ENCODE measurements around the gene BCL6B.

DNA sequence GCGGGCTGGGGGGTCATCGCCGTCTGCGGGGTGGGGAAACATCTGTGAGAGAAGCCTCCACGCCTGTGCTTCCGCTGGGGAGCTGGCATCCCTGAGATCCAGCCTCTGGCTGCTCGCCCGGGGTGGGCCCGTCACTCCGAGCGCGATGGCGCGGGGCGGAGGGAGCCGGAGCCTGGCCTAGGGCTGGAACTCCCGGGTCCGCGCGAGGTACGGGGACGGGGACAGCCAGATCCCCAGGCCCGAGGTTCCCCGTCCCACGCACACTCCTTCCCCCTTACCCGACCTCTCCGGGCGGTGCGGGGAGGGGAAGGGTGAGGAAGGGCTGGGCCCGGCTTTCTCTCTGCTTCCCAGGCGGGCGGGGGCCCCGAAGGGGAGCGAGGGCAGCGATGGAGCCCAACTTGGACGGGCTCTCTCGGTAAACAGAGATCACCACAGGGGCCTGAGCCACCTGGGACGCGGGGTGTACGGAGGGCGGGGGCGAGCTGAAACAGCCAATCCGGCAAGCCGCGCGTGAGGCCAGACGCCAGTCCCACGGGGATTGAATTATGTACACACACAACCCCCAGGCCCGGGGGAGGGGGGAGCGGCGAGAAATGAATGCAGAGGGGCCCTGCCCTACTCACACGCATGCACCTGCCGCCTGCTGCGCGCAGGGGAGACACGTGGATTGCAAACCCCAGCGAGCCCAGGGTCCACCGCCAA lies 20.8 kb downstream of the BCL6B start, which contains the start of gene SLC16A11:
- no peak for TF ChIP-seq CTCF (IDR thresholded peaks at IDR 0.05; ENCODE audit: low read depth, low read length)
- no peak for TF ChIP-seq POLR2A (IDR thresholded peaks at IDR 0.05; ENCODE audit: extremely low read depth, insufficient read length)

Data from NB4 (cell line).